Upper lobe of left lung (tissue), 6 donors: ENCODE measurements around the gene PALMD. TPM values are rescaled to one million over a fixed set of nuclear protein-coding genes. Genes with fewer than 3 reads are reported as not detected.

Experiments used
- ATAC-seq, 2 donors: fragments of 200-7000 bp; cut with Tn5 transposase; one replicate each; pipeline ENCODE4 v1.9.1; 2022; ENCODE audit warnings: mild to moderate bottlenecking in 2 of 2, moderate library complexity in 2 of 2; ENCODE audit not compliant: low FRiP score in 2 of 2
- DNase-seq, 2 donors: peaks; one replicate each; pipeline ENCODE4 v3.0.0-alpha.2; 2019 to 2020
- H3K27ac ChIP-seq, 4 donors: fragments of 200-600 bp; sonication (generic); one replicate each; pipeline ENCODE4 v1.5.1; 2016 to 2019
- H3K27me3 ChIP-seq, 4 donors: fragments of 200-600 bp; sonication (generic); one replicate each; pipeline ENCODE4 v1.5.1; 2017 to 2019
- H3K36me3 ChIP-seq, 4 donors: fragments of 200-600 bp; sonication (generic); one replicate each; pipeline ENCODE4 v1.5.1; 2016 to 2019
- H3K4me1 ChIP-seq, 4 donors: fragments of 200-600 bp; sonication (generic); one replicate each; pipeline ENCODE4 v1.5.1; 2018 to 2019
- H3K4me3 ChIP-seq, 4 donors: fragments of 200-600 bp; sonication (generic); one replicate each; pipeline ENCODE4 v1.5.1; 2017 to 2019; ENCODE audit warnings: mild to moderate bottlenecking in 2 of 4, moderate library complexity in 1 of 4
- H3K9me3 ChIP-seq, 4 donors: fragments of 200-600 bp; sonication (generic); one replicate each; pipeline ENCODE4 v1.5.1; 2018 to 2019
- EP300 ChIP-seq, 4 donors: sonication (generic); formaldehyde crosslinking; IDR thresholded peaks; one replicate each; pipeline ENCODE4 v1.5.1; 2017; ENCODE audit warnings: antibody characterized with exemption in 4 of 4, control low read depth in 2 of 4
- POLR2A ChIP-seq, 4 donors: fragments of 450-650 bp; IDR thresholded peaks; one replicate each; pipeline ENCODE4 v1.5.1; 2016 to 2017; ENCODE audit warnings: antibody characterized with exemption in 4 of 4, mild to moderate bottlenecking in 2 of 4
- POLR2AphosphoS5 ChIP-seq, 2 donors: sonication (generic); formaldehyde crosslinking; IDR thresholded peaks; one replicate each; pipeline ENCODE4 v1.5.1; 2017; ENCODE audit warnings: antibody characterized with exemption in 2 of 2
- WGBS, 2 donors: methylation state at CpG; one replicate each; pipeline ENCODE4 v1.1.5; 2017 to 2018; 5-methylcytosine and 5-hydroxymethylcytosine counted together
- total RNA-seq, 6 donors: library from RNA; depleted of rRNA in 4 of 6; stranded (reverse); fragments of >200 nt in 4 of 6; gene quantifications; one replicate each; pipeline versions ENCODE4 v1.1.0 to v1.2.1, GENCODE V29; 2016 to 2021
- TF ChIP-seq, protein P1 (sequence below), 6 experiments: fragments of 450-650 bp in 4 of 6; fragments of 200-600 bp in 2 of 6; sonication (generic) in 2 of 6; IDR thresholded peaks; one replicate each; pipeline ENCODE4 v1.5.1; 2016 to 2019; ENCODE audit warnings: antibody characterized with exemption in 6 of 6
- donor health status: DM: no; HTN: no; CAD: no; lungs with moderate emphysema.
- donor health status: DM: no; HTN: yes; CAD: no; lungs with severe emphysema.

The PALMD gene
- total RNA-seq, 6 donors from 2014 or later = 11.0 to 30.6 (median 23.7) TPM

GRCh38 chr1:99677416-99677815 is 31.5 kb downstream of the PALMD start:
- no peak for DNase-seq
- TF ChIP-seq POLR2AphosphoS5 (IDR thresholded peaks at IDR 0.05) (no peak), POLR2A (IDR thresholded peaks at IDR 0.05) (no peak), EP300 (IDR thresholded peaks at IDR 0.05) (no peak)
- TF ChIP-seq, protein P1, sequence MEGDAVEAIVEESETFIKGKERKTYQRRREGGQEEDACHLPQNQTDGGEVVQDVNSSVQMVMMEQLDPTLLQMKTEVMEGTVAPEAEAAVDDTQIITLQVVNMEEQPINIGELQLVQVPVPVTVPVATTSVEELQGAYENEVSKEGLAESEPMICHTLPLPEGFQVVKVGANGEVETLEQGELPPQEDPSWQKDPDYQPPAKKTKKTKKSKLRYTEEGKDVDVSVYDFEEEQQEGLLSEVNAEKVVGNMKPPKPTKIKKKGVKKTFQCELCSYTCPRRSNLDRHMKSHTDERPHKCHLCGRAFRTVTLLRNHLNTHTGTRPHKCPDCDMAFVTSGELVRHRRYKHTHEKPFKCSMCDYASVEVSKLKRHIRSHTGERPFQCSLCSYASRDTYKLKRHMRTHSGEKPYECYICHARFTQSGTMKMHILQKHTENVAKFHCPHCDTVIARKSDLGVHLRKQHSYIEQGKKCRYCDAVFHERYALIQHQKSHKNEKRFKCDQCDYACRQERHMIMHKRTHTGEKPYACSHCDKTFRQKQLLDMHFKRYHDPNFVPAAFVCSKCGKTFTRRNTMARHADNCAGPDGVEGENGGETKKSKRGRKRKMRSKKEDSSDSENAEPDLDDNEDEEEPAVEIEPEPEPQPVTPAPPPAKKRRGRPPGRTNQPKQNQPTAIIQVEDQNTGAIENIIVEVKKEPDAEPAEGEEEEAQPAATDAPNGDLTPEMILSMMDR (IDR thresholded peaks at IDR 0.05) = no peak
- Histone ChIP-seq H3K27ac (no peak overlapping the region), H3K36me3 (peaks cover 0 to 3% (median 0%) of the 10 kb centered on the region in 4 donors), H3K4me1 (peaks cover 0 to 8% (median 0%) of the 10 kb centered on the region in 4 donors), H3K27me3 (no peaks in the 10 kb centered on the region), H3K9me3 (no peaks in the 10 kb centered on the region), H3K4me3 (no peak overlapping the region)
- WGBS, 2 donors = 88 to 89% methylated on average over 2 of the region's 2 CpGs
- ATAC-seq = no peak

DNA sequence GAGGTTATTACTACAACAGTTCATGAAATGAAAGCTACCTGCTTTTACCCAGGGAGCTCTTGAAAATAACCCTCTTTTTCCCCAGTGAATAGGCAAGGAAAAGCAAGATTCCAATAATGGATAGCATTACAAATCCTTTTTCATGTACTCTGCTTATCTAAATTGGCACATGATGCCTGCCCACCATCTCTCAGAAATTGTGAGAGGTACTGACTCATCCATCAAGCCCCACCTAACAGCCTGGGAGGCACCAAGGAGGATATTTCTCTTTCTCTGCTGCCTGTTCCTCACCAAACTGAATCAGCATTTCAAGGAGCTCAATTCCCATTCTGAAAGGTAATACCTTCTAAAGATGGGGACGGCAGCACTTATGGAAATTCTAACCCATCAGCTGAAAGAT is 34.4 kb downstream of the PALMD start:
- Histone ChIP-seq H3K4me3 (no peak overlapping the region), H3K27me3 (no peaks in the 10 kb centered on the region), H3K36me3 (peaks cover 0 to 3% (median 0%) of the 10 kb centered on the region in 4 donors), H3K9me3 (no peaks in the 10 kb centered on the region), H3K4me1 (peaks cover 0 to 3% (median under 1%) of the 10 kb centered on the region in 4 donors), H3K27ac (no peak overlapping the region)
- DNase-seq (no peak), ATAC-seq (no peak)
- TF ChIP-seq POLR2AphosphoS5 (IDR thresholded peaks at IDR 0.05) = no peak
- no peak for TF ChIP-seq EP300 (IDR thresholded peaks at IDR 0.05)
- TF ChIP-seq, protein P1 (IDR thresholded peaks at IDR 0.05) = no peak
- WGBS, 2 donors = 83 to 93% methylated on average over 1 of the region's 1 CpG

DNA sequence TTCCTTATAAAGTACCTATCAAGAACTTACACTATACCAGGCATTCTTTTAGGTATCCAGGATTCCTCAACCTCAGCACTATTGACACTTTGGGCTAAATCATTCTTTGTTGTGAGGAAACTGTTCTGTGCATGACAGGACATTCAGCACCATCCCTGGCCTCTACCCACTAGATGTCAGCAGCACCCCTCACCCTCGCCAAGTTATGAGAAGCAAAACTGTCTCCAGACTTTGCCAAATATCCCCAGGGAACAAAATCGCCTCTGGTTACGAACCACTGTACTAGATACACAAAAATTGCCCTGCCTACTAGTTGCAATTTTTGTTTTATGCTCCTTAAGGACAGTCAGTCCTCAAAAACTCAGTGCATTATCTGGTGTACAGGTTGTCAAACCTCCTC is 35.7 kb downstream of the PALMD start:
- Histone ChIP-seq H3K36me3 (peaks cover 0 to 3% (median 0%) of the 10 kb centered on the region in 4 donors), H3K9me3 (no peaks in the 10 kb centered on the region), H3K4me1 (peaks cover 0 to 10% (median 7%) of the 10 kb centered on the region in 4 donors), H3K27me3 (no peaks in the 10 kb centered on the region), H3K4me3 (no peak overlapping the region), H3K27ac (no peak overlapping the region)
- TF ChIP-seq POLR2A (IDR thresholded peaks at IDR 0.05) = no peak
- TF ChIP-seq POLR2AphosphoS5 (IDR thresholded peaks at IDR 0.05) = no peak
- TF ChIP-seq EP300 (IDR thresholded peaks at IDR 0.05) = no peak
- TF ChIP-seq, protein P1 (IDR thresholded peaks at IDR 0.05) = no peak
- ATAC-seq (no peak), DNase-seq (no peak)
- 60 to 67% methylated on average over 3 of the region's 3 CpGs for WGBS, 2 donors

- TF ChIP-seq EP300 (IDR thresholded peaks at IDR 0.05) (no peak), POLR2A (IDR thresholded peaks at IDR 0.05) (no peak), POLR2AphosphoS5 (IDR thresholded peaks at IDR 0.05) (no peak)
- TF ChIP-seq, protein P1 (IDR thresholded peaks at IDR 0.05) = no peak
- ATAC-seq (no peak), DNase-seq (no peak)
- Histone ChIP-seq H3K9me3 (no peaks in the 10 kb centered on the region), H3K4me3 (no peak overlapping the region), H3K4me1 (peaks cover 0 to 10% (median 7%) of the 10 kb centered on the region in 4 donors), H3K36me3 (peaks cover 0 to 3% (median 0%) of the 10 kb centered on the region in 4 donors), H3K27me3 (no peaks in the 10 kb centered on the region), H3K27ac (peak overlapping the region in 1 of 4 donors; percentile 27)
- 64 to 68% methylated on average over 4 of the region's 4 CpGs for WGBS, 2 donors
These were observed 36.4 kb downstream of the PALMD start for GRCh38 chr1:99682291-99682751.
